Measurements from ENCODE around the gene METTL8. TPM values are rescaled to one million over a fixed set of nuclear protein-coding genes. Genes with fewer than 3 reads are reported as not detected.

Gene METTL8
- total and polyA plus RNA-seq, 8 donors: 3.6 to 42.9 (median 7.0) TPM

- Histone ChIP-seq H3K4me1 (peaks cover 19 to 38% (median 27%) of the 10 kb centered on the region in 4 donors), H3K4me3 (peak within 1 kb of the TSS; percentile 81 to 86 (median 84)), H3K27ac (peak within 1 kb of the TSS; percentile 97 to 99 (median 98)), H3K36me3 (peaks cover 0 to 27% (median 22%) of the 10 kb centered on the region in 4 donors), H3K9me3 (peaks cover 0 to 7% (median 0%) of the 10 kb centered on the region in 4 donors), H3K27me3 (no peaks in the 10 kb centered on the region)
- intact Hi-C loops (cut with DNase I; ENCODE audit: low total_unique reads): no loop called here
- 0 to 3% (median 0%) methylated on average over 21 to 92 of the region's 92 CpGs for WGBS, 5 donors
- TF ChIP-seq POLR2A (IDR thresholded peaks at IDR 0.05) (peak in 1 of 4 donors; percentile 84), EP300 (IDR thresholded peaks at IDR 0.05) (no peak), CTCF (IDR thresholded peaks at IDR 0.05) (no peak), POLR2AphosphoS5 (IDR thresholded peaks at IDR 0.05) (peak; percentile 46 to 89 (median 65))
- peak; percentile 96 to 99 for DNase-seq
These were observed 511 bp upstream of the METTL8 start, which contains the start of gene DCAF17 for GRCh38 chr2:171434013-171434989. Gene DCAF17, plus strand, starts transcription at chr2:171434226. Its CDS starts 352 bp downstream, at chr2:171434578.

GRCh38 chr2:171432969-171433762 is 624 bp downstream of the METTL8 start:
- Histone ChIP-seq H3K4me3 (peak overlapping the region; percentile 81 to 86 (median 84)), H3K36me3 (peaks cover 0 to 19% (median 13%) of the 10 kb centered on the region in 4 donors), H3K9me3 (peaks cover 0 to 7% (median 0%) of the 10 kb centered on the region in 4 donors), H3K4me1 (peaks cover 19 to 38% (median 27%) of the 10 kb centered on the region in 4 donors), H3K27me3 (no peaks in the 10 kb centered on the region), H3K27ac (peak overlapping the region; percentile 90 to 99 (median 97))
- TF ChIP-seq POLR2AphosphoS5 (IDR thresholded peaks at IDR 0.05) (no peak), EP300 (IDR thresholded peaks at IDR 0.05) (no peak), POLR2A (IDR thresholded peaks at IDR 0.05) (no peak), CTCF (IDR thresholded peaks at IDR 0.05) (no peak)
- peak; percentile 34 to 81 for DNase-seq
- intact Hi-C loops (cut with DNase I; ENCODE audit: low total_unique reads): no loop called here
- whole genome bisulfite sequencing, 5 donors: 11 to 19% (median 15%) methylated on average over 20 of the region's 20 CpGs

GRCh38 chr2:171432206-171432968 is 1.4 kb downstream of the METTL8 start:
- Histone ChIP-seq H3K27ac (peak overlapping the region in 1 of 5 donors; percentile 99), H3K27me3 (no peaks in the 10 kb centered on the region), H3K36me3 (peaks cover 0 to 14% (median 11%) of the 10 kb centered on the region in 4 donors), H3K4me3 (no peak overlapping the region), H3K4me1 (peaks cover 19 to 38% (median 27%) of the 10 kb centered on the region in 4 donors), H3K9me3 (peaks cover 0 to 7% (median 0%) of the 10 kb centered on the region in 4 donors)
- no peak for DNase-seq
- intact Hi-C loops (cut with DNase I; ENCODE audit: low total_unique reads): no loop called here
- 53 to 61% (median 58%) methylated on average over 4 of the region's 4 CpGs for WGBS, 5 donors
- TF ChIP-seq CTCF (IDR thresholded peaks at IDR 0.05) (no peak), EP300 (IDR thresholded peaks at IDR 0.05) (no peak), POLR2AphosphoS5 (IDR thresholded peaks at IDR 0.05) (no peak), POLR2A (IDR thresholded peaks at IDR 0.05) (no peak)
